Spleen (tissue), 11 donors: Measurements from ENCODE around the gene TECTA. TPM values are rescaled to one million over a fixed set of nuclear protein-coding genes. Genes with fewer than 3 reads are reported as not detected.

ENCODE experiments used
- DNase-seq: peaks from one replicate; pipeline ENCODE4 v3.0.0-alpha.2; 2020
- H3K27ac ChIP-seq, 8 donors: fragments of 200-600 bp; sonication (generic) in 7 of 8; 1 replicate in 4 of 8; 2 replicates in 4 of 8; pipeline versions ENCODE4 v1.5.0 to v1.8.0; 2016 to 2021; ENCODE audit warnings: inconsistent platforms in 4 of 8, mild to moderate bottlenecking in 4 of 8, moderate library complexity in 1 of 8
- H3K27me3 ChIP-seq, 7 donors: fragments of 200-600 bp; sonication (generic) in 6 of 7; replicated peaks in 1 of 7; 1 replicate in 4 of 7; 2 replicates in 3 of 7; pipeline versions ENCODE4 v1.5.0 to v1.8.0; 2016 to 2021; ENCODE audit warnings: inconsistent platforms in 3 of 7, mild to moderate bottlenecking in 1 of 7
- H3K36me3 ChIP-seq, 6 donors: fragments of 200-600 bp; sonication (generic) in 5 of 6; 1 replicate in 4 of 6; 2 replicates in 2 of 6; pipeline versions ENCODE4 v1.5.0 to v1.8.0; 2016 to 2021; ENCODE audit warnings: inconsistent platforms in 2 of 6
- H3K4me1 ChIP-seq, 6 donors: fragments of 200-600 bp; sonication (generic) in 5 of 6; 1 replicate in 3 of 6; 2 replicates in 3 of 6; pipeline versions ENCODE4 v1.5.0 to v1.8.0; 2016 to 2021; ENCODE audit warnings: inconsistent platforms in 3 of 6
- H3K4me3 ChIP-seq, 8 donors: fragments of 200-600 bp; sonication (generic) in 7 of 8; 1 replicate in 4 of 8; 2 replicates in 4 of 8; pipeline versions ENCODE4 v1.5.0 to v1.8.0; 2016 to 2021; ENCODE audit warnings: inconsistent platforms in 4 of 8, mild to moderate bottlenecking in 4 of 8, moderate library complexity in 2 of 8
- H3K9me3 ChIP-seq, 8 donors: fragments of 200-600 bp; sonication (generic) in 7 of 8; 1 replicate in 4 of 8; 2 replicates in 4 of 8; pipeline versions ENCODE4 v1.5.0 to v1.8.0; 2016 to 2021; ENCODE audit warnings: inconsistent platforms in 4 of 8
- POLR2A ChIP-seq, 3 donors: fragments of 450-650 bp; IDR thresholded peaks; one replicate each; pipeline ENCODE4 v1.5.1; 2017; ENCODE audit warnings: antibody characterized with exemption in 3 of 3, mild to moderate bottlenecking in 1 of 3
- POLR2AphosphoS5 ChIP-seq, 3 donors: sonication (generic); formaldehyde crosslinking; IDR thresholded peaks; one replicate each; pipeline ENCODE4 v1.5.1; 2017; ENCODE audit warnings: antibody characterized with exemption in 3 of 3
- WGBS, 5 donors: extraction: QIAGEN DNeasy Blood & Tissue Kit in 3 of 5; methylation state at CpG; one replicate each; pipeline versions ENCODE4 v1.1.5 to v1.1.7; 2013 to 2018; 5-methylcytosine and 5-hydroxymethylcytosine counted together
- intact Hi-C: fragments of 100-400 bp; cut with DNase I; formaldehyde crosslinking; loops from one replicate; pipeline ENCODE4 v1.15.0; 2023; ENCODE audit warnings: low total_unique reads
- polyA plus RNA-seq, 3 donors: library from polyadenylated mRNA; stranded (reverse); fragments of 200-250 nt; gene quantifications; one replicate each; pipeline ENCODE4 v1.2.1, GENCODE V29; 2013
- total RNA-seq, 7 donors: library from RNA; depleted of rRNA in 3 of 7; stranded (reverse); fragments of >200 nt in 3 of 7; fragmentation: NEBNext Ultra II Directional in 4 of 7; extraction: Animal tissue kit (Norgen Biotek cat#: 25700) in 4 of 7; gene quantifications; one replicate each; pipeline versions ENCODE4 v1.1.0 to v1.2.1, GENCODE V29; 2016 to 2021
- TF ChIP-seq, protein P1 (sequence below), 11 experiments: fragments of 200-600 bp in 7 of 11; fragments of 450-650 bp in 4 of 11; sonication (generic) in 4 of 11; IDR thresholded peaks in 8 of 11; conservative IDR thresholded peaks in 3 of 11; 1 replicate in 7 of 11; 2 replicates in 4 of 11; pipeline versions ENCODE4 v1.4.0 to v1.8.0; 2016 to 2021; ENCODE audit warnings: antibody characterized with exemption in 11 of 11, inconsistent platforms in 4 of 11, mild to moderate bottlenecking in 1 of 11
- donor health status: healthy with polysubstance abuse.
- donor health status: DM: no; HTN: no; CAD: no; lungs with moderate emphysema.
- donor health status: DM: no; HTN: no; CAD: no.
- donor health status: Bipolar disorder and iron deficiency.
- donor health status: healthy.
- donor health status: DM: no; HTN: no; CAD: no.
- donor health status: DM: yes; HTN: yes; CAD: no.

The TECTA gene
- total and polyA plus RNA-seq, 10 donors, result 0.15 to 3.3 (median 0.81) TPM

DNA sequence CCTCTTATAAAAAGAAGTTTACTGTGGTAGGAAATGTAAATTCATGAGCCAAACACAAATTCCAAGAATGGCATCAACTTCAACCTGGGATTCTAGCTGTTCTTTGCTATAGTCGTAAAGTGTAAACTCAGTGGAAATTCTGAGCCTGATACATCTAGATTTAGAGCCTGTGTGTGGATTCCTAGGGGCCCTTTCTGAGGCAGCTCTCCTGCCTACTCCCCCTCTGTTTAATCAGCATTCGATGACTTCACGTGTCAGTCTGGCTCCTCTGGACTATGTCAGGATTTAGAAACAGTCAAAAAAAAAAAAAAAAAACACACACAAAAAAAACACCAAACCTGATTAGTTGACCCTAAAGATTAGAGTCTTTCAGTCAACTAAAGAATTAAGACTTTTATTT, 98.5 kb downstream of the TECTA start:
- no peak overlapping the region for H3K27ac ChIP-seq
- no peak overlapping the region for H3K4me3 ChIP-seq
- no peak for DNase-seq
- H3K27me3 ChIP-seq, result peaks cover 0 to 12% (median 4%) of the 10 kb centered on the region in 7 donors
- TF ChIP-seq POLR2AphosphoS5 (IDR thresholded peaks at IDR 0.05), result no peak
- TF ChIP-seq, protein P1, sequence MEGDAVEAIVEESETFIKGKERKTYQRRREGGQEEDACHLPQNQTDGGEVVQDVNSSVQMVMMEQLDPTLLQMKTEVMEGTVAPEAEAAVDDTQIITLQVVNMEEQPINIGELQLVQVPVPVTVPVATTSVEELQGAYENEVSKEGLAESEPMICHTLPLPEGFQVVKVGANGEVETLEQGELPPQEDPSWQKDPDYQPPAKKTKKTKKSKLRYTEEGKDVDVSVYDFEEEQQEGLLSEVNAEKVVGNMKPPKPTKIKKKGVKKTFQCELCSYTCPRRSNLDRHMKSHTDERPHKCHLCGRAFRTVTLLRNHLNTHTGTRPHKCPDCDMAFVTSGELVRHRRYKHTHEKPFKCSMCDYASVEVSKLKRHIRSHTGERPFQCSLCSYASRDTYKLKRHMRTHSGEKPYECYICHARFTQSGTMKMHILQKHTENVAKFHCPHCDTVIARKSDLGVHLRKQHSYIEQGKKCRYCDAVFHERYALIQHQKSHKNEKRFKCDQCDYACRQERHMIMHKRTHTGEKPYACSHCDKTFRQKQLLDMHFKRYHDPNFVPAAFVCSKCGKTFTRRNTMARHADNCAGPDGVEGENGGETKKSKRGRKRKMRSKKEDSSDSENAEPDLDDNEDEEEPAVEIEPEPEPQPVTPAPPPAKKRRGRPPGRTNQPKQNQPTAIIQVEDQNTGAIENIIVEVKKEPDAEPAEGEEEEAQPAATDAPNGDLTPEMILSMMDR (IDR thresholded peaks at IDR 0.05 in 8 of 11, conservative IDR thresholded peaks at IDR 0.05 in 3 of 11), result no peak
- no peak for TF ChIP-seq POLR2A (IDR thresholded peaks at IDR 0.05)
- no peaks in the 10 kb centered on the region for H3K9me3 ChIP-seq
- 63 to 80% (median 76%) methylated on average over 3 of the region's 3 CpGs for WGBS, 5 donors
- no peaks in the 10 kb centered on the region for H3K36me3 ChIP-seq
- peaks cover 0 to 7% (median 6%) of the 10 kb centered on the region in 6 donors for H3K4me1 ChIP-seq
- intact Hi-C loops, result no loop called here

- Histone ChIP-seq H3K27ac (no peak overlapping the region), H3K4me1 (no peaks in the 10 kb centered on the region), H3K9me3 (no peaks in the 10 kb centered on the region), H3K4me3 (no peak overlapping the region), H3K27me3 (peaks cover 0 to 11% (median 0%) of the 10 kb centered on the region in 7 donors), H3K36me3 (no peaks in the 10 kb centered on the region)
- no peak for TF ChIP-seq POLR2A (IDR thresholded peaks at IDR 0.05)
- TF ChIP-seq, protein P1 (IDR thresholded peaks at IDR 0.05 in 8 of 11, conservative IDR thresholded peaks at IDR 0.05 in 3 of 11), result no peak
- TF ChIP-seq POLR2AphosphoS5 (IDR thresholded peaks at IDR 0.05), result no peak
- 55 to 71% (median 61%) methylated on average over 2 of the region's 2 CpGs for WGBS, 5 donors
- intact Hi-C loops, result no loop called here
- DNase-seq, result no peak
Observed at GRCh38 chr11:121206810-121207209, 105.8 kb downstream of the TECTA start.

GRCh38 chr11:121207485-121208115, 106.6 kb downstream of the TECTA start:
- Histone ChIP-seq H3K27ac (no peak overlapping the region), H3K36me3 (no peaks in the 10 kb centered on the region), H3K9me3 (no peaks in the 10 kb centered on the region), H3K4me1 (no peaks in the 10 kb centered on the region), H3K27me3 (peaks cover 0 to 11% (median 0%) of the 10 kb centered on the region in 7 donors), H3K4me3 (no peak overlapping the region)
- intact Hi-C loops, result no loop called here
- TF ChIP-seq POLR2AphosphoS5 (IDR thresholded peaks at IDR 0.05), result no peak
- no peak for TF ChIP-seq POLR2A (IDR thresholded peaks at IDR 0.05)
- TF ChIP-seq, protein P1 (IDR thresholded peaks at IDR 0.05 in 8 of 11, conservative IDR thresholded peaks at IDR 0.05 in 3 of 11), result no peak
- DNase-seq, result no peak

DNA sequence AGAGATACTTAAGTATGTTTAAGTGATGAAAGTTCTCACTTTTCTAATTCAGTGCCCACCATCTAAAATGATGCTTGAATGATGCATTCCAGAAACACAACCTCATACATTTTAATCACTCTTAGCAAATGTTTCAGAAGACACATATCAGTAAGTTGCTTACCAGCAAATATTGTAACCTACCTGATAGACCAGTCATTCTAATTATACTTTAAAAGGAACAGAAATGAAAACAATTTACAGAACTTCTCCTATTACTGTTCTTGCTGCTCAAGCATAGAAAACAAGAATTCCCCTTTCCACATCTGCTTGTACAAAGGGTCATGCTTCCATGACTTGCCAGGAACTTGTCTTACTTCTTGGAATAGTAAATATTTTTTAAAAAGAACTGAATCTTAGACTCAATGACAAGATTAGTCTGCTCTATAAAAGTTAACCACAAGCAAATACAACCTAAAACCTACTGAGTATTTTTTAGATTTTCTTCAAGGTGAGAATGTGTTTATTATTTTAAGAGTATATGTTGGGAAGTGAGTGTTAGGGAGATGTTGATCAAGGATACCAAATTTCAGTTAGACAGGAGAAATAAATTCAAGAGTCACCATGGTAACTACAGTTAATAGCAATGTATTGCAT, 109.5 kb downstream of the TECTA start:
- no peaks in the 10 kb centered on the region for H3K4me1 ChIP-seq
- no peaks in the 10 kb centered on the region for H3K9me3 ChIP-seq
- H3K4me3 ChIP-seq, result no peak overlapping the region
- no peak overlapping the region for H3K27ac ChIP-seq
- no peak for DNase-seq
- intact Hi-C loops, result no loop called here
- TF ChIP-seq POLR2AphosphoS5 (IDR thresholded peaks at IDR 0.05), result no peak
- TF ChIP-seq POLR2A (IDR thresholded peaks at IDR 0.05), result no peak
- TF ChIP-seq, protein P1 (IDR thresholded peaks at IDR 0.05 in 8 of 11, conservative IDR thresholded peaks at IDR 0.05 in 3 of 11), result no peak
- H3K27me3 ChIP-seq, result peaks cover 0 to 21% (median 0%) of the 10 kb centered on the region in 7 donors
- H3K36me3 ChIP-seq, result no peaks in the 10 kb centered on the region
